Glomerular visceral epithelial cell (primary cell): ENCODE measurements around the gene RPTOR.
A peak's percentile ranks its signal among the peaks of the same experiment; 100 is the strongest.
"Not testable (repeated sequence)": the region's sequence is repeated elsewhere in the genome, so short reads cannot be mapped to it uniquely, and the experiment has no call there.

Experiments used
- DNase-seq: peaks from one replicate; pipeline ENCODE4 v3.0.0-alpha.2; 2016; ENCODE audit errors: extremely low spot score

The RPTOR gene

DNA sequence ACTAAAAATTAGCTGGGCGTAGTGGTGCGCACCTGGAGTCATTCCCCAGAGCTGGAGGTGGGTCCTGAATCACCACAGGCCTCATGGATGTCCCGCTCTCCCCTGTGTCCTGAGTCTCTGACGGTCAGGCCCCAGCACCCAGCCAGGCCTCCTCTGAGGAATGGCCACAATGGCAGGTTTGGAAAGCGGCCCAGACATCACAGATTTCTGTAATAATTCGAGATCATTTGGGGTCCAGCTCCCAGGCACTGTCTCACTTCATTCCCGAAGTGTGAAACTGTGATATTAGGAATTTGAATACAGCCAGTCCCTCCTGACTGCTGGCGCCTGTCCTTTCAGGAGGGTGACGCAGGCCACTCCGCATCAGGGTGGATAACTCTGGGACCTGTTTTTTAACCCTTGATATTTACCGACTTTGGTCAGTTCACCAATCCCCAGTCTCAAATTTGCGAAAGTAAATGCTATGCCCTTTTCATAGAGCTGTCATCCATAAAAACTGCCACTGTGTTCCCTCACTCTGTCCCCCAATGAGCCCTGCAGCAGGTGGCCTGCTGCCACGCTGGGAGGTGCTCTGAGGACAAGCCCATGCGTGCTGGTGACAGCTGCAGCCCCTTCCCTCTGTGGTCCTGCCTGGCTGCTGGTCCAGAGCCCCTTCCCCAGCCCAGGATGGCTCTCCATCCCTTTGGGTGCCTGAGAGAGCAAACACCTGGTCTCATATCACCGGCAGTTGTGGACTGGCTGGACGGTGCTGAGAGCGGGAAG, 28.3 kb upstream of the RPTOR start:
- DNase-seq: no peak

DNA sequence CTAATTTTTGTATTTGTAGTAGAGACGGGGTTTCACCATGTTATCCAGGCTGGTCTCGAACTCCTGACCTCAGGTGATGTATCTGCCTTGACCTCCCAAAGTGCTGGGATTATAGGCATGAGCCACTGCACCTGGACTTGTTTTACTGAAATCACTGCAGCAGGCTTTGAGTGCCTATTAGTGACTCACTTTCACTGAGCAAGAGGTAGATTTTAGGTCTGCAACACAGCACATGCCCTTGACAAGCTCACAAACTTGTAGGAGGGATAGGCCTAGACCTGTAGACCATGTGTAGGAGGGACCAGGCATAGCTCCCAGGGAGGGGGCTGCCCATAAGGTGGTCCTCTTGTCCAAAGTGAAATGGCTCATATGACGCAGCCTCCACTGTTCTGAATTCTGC, 27.0 kb upstream of the RPTOR start:
- DNase-seq: no peak

DNA sequence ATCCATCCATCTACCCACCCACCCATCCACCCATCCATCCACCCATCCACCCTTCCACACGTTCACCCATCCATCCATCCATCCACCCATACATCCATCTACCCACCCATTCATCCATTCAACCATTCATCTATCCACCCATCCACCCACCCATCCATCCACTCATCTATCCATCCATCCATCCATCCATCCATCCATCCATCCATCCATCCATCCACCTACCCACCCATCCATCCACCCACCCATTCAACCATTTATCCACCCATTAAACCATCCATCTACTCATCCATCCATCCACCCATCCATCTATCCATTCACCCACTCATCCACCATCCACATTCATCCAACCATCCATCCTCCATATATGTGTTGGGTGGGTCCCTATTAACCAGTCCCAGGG, 26.2 kb upstream of the RPTOR start:
- DNase-seq: no peak

DNA sequence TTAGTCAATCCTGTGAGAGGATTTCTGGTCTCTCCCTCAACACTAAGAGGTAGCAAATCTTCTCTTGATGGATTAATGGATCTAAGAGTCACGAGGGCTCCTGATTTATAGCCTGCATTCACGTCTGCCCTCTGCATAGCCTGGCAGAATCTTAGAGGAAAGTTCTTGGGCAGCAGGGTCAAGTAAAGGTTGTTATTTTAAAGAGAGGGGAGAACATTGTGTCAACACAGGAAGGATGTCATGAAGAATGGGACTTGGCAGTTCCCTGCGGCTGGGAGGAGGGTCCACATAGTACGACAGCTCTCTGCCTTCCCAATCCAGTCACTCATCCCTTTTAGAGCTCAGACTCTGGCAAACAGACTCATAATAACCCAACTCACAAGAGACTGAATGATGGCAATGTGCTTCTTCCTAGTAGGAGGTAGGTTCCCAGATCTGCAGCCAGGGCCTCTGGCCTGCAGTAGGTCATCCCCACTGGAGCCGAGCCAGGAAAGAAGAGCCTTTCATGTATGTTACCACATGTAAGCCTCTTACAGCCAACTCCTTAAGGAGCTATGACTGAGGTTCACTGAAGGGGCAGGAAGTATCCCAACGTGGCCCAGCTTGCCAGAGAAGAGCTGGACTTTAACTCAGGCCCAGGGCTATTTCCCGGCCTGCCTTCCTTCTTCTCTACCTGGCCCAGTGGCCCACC, 25.4 kb upstream of the RPTOR start:
- no peak for DNase-seq

DNA sequence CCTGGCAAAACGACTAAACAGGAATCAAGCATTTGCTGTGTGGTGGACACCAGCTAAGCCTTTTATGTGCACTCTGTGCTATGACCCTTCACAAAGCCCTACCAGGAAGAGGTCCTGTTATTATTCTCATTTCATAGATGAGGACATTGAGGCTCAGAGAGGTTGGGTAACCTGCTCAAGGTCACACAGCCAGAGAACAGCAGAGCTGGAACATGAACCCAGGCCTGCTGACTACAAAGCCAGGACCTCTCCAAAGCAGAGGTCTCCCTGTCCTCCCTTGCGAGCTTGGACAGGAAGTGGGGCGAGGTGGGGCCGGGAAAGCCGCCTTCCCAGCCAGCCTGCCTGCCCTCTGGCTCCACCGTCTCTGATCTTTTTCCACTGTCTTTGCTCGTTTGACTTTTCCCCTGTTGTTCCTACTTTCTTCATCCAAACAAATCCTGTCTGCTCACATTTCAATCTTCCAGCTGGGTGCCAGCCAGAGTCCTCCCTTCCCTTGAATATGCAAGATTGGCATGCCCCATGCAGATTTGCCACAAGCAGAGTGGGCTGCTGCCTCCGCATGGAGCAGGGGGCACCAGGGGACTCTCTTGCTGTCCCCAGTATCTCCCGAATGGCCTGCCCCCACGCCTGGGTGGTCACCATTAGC, 23.7 kb upstream of the RPTOR start:
- no peak for DNase-seq

DNA sequence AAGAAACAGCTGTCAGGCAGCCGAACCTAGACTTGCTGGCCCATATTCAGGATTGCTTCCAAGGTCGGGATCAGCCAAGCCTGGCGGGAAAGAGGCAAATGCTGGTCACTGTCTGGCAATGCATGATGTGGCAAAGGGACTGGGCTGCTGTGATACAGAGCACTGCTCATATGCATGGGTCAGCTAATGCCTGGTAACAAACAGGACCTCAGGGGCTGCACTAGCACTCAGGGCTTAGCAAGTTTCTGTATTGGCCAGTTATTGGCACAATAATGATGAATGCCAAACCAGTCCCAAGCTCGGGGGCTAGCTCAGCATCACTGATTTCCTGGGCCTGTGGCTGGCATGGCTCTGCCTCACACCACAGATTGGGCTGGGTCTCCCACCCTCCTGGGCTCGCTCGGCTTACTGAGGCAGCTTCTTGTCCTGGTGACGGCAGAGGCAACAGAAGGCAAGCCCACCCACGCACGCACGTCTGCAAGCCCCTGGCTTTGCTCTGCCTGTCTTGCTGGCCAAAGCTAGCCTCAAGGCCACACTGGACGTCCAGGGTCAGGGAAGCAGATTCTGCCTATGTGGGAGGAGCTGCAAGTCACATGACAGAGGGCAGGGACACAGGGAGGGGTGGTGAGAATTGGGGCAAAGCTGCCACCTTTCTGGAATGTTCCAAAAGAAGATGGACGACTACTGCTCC, 21.4 kb upstream of the RPTOR start:
- DNase-seq: no peak

DNA sequence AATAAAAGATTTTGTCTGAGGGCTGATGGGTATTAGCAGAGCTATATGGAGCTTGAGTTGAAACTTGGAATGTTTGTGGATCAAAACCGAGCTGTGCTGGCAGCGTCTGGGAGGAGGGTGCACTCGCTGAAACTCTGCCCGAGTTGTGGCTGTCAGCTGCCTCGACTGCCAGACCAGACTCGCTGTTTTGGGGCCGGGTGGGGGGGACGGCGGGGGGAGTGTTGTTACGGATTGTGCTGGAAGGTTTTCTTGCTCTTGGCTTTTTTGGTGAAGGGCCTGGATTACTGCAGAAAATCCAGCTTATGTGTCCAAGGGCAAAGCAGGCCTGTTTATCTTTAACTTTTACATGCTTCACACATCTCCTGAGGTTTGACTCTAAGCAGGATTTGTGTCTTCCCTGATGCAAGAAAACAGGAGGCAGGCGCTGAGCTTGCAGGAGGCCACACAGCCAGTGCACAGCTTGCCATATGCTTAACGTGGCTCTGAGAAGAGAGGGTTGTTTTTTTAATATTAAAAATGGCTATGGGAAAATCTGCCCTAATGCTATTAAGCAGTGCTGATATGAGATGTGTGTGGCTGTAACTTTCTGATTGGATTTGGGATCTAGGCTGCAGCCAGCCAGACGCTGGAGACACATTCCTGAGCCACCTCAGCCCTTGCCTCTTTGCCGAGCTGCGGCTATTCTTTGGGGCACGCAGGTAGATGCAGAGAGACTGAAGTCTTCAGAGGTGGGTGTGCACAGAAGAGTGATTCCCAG, 20.5 kb upstream of the RPTOR start:
- no peak for DNase-seq

DNA sequence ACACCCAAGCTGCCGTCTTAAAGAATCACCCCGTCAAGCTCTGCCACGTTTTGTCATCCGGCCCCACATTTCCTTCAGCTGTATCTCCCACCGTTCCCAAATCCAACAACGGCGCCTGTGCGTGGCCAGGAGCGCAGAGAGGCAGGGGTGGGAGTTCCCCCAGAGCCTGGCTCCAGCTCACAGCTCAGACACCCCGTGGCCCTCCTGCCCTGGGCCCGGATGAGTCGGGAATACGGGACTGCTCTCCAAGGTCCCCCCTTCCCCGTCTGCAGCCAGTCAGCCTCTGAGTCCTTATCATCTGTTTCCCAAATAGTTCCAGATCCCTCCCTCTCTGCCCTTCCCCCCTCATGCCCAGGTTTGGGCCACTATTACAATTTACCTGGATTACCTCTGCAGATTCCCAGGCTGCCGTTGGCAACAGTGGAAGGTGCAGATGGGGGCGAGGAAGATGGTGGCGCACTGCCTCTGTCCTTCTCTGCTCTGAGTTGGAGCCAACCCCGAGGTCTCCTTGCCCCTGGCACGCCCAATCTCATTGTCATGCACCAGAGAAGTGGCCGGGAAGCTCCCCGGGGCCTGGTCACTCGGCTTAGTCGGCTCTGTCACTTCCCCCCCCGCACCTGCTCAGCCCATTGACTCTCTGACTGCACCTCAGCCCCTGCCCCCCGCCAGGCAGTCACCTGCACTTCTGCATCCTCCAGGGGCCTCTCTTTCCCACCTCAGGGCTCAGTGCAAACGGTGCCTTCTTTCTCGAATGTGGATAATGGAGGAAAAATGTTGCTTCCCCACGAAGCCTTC, 18.3 kb upstream of the RPTOR start:
- DNase-seq: no peak

DNA sequence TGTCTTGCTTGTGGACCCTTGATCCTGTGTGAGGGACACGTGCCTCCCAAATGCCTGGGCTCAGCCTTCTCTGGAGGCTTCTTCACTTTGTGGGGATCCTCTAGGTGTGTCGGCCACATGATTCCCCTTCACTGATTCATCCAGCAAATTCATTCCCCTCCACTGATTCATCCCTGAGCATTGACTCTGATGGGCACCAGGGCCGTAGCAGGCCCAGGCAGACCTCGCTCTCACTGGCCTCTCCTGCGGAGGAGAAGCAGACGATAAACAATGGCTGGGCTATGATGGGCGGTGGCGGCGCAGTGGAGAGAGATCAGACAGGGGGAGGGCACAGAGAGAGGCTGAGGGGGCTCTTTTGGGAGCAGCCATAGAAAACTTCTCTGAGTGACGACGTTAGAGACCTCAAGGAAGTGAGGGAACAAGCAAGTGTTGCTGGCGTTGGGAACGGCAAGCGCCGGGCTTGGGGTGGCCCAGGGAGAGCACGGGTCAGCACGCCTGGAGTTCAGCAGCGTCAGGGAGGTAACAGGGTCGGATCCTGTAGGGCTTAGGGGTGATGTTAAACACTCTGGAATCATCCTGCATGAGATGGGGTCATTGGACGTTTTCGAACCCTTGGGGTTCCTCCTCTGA, 17.5 kb upstream of the RPTOR start:
- peak; percentile 12 for DNase-seq

DNA sequence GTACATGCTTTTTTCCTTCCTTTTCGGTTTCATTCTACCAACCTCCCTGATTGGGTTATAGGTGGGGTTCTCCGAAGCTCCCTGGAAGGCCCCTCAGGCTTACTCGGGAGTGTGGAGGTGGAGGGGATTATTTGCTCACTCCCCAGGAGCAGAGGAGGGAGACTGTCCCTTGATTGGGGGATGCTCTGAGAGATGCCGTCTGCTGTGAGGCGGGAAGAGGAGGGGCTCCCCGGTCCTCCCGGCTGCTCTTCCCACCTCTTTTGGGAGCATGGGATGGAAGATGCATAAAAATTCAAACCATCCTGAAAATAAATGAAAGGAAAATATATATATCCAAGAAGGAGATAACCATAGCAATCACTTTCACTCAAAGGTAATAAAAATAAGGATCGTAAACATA, 16.1 kb upstream of the RPTOR start:
- no peak for DNase-seq

DNA sequence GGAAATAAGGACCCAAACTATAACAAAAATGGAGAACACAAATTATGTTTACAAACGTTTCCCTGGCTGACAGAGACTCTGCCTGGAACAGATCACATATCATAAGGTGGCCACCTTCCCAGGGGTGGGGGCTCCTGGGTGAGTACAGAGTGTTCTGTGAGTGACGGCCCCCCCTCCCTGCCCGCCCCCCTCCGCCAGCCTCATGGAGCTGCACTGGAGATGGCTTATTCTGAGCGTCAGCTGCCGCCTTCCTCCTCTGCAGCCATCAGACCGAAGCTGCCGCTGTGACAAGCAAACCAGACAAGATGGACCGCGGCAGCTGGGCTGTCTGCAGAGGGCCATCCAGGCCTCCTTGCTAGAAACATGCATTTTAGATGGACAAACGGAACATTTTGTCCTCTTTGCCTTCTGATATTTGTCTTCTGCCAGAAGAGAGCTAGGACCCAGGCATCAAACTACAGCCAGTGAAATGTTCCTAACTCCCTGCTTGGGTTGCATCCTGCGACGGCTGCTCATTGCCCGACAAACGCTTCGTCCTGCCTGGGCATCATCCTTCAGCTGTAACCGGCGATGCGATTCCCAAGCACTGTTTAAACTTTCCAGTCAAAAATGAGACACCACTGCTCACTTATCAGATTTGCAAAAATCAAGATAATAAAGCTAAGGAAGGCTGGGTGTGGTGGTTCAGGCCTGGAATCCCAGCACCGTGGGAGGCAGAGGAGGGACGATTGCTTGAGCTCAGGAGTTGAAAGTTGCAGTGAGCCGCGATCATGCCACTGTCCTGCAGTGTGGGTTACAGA, 15.3 kb upstream of the RPTOR start:
- DNase-seq: no peak

DNA sequence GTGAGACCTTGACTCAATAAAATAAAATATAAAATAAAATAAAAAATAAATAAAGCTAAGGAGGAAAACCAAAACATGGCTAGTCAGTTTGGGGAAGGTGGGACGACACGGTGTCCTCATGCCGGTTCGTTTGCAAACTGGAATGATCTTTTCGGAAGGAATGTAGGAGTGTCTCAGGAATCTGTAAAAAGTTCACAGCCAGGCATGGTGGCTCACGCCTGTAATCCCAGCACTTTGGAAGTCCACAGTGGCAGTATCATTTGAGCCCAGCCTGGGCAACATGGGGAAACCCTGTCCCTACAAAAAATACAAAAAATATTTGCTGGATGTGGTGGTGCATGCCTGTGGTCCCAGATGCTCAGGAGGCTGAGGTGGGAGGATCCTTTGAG, 14.7 kb upstream of the RPTOR start:
- DNase-seq: no peak

DNA sequence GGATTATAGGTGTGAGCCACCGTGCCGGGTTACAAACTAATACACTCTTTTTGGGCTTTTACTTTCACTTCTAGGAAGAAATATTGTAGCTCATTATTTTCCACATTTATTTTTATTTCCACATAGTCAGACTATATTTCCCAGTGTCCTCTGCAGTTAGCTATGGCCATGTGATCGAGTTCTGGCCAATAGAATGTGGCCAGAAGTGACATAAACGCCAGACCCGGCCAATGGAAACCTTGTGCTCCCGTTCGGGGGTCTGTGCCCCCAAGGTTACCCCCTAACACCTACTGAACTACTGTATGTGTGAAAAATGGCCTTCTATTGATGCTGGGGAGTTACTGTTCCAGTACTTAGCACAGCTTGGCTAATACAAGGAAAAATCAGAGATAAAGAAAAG, 13.2 kb upstream of the RPTOR start:
- DNase-seq: no peak

DNA sequence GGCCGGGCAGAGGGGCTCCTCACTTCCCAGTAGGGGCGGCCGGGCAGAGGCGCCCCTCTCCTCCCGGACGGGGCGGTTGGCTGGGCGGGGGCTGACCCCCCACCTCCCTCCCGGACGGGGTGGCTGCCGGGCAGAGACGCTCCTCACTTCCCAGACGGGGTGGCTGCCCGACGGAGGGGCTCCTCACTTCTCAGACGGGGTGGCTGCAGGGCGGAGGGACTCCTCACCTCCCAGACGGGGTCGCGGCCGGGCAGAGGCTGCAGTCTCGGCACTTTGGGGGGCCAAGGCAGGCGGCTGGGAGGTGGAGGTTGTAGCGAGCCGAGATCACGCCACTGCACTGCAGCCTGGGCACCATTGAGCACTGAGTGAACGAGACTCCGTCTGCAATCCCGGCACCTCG, 7.3 kb upstream of the RPTOR start:
- DNase-seq: not testable (repeated sequence)

DNA sequence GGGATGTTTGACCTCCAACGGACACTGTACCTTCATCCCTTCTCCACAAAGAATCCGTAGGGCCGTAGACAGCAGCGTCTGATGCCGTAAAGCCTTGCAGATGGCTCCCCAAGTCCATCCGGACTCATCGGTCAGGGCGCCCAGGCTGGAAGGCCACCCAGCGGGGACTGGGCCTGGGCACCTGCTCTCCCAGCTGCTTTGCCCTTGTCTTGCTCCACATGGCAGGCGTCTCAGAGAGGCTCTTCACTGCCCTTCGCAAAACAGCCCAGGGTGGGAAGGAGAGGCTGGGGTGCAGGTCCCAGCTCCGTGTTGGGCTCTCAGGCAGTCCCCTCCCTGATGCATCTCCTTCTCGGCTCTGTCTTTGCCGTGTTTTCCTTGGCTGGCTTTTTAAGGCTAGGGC, 6.2 kb upstream of the RPTOR start:
- no peak for DNase-seq

DNA sequence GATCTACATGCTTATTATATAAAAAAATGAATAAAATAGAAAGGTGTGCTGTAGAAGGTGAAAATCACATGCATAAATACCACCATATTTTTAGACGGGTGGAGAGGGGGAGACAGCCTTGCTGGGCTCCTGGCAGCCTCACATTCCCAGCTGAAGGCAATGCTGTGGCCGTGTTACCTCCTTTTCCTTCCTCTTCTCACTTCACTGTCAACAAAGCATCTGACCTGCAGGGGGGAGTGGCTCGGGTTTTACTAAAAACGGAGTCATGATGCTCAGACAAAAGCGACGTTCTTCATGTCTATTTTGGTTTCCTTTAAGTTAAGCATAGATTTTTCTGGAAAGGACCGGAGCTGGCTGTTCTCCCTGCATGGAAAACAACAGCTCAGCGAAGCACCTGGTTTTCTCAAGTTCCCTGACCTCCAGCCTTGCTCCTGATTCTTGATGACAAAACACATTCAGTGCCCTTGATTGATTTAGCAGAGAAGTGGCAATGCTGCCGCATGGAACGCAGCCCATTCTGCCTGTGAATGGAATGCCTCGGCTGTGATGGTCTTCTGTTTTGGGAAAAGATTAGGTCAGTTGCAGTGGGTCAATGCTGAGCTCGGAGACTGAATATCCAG, 5.5 kb upstream of the RPTOR start:
- DNase-seq: no peak

DNA sequence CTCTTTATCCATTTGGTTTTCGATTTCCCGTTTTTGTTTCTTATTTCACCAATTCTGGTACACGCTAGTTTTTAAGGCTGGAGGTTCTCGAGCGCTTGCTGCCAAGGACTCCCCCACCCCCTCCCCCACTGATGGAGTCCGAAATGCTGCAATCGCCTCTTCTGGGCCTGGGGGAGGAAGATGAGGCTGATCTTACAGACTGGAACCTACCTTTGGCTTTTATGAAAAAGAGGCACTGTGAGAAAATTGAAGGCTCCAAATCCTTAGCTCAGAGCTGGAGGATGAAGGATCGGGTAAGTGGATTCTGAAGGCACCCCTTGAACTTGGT, 825 bp downstream of the RPTOR start:
- no peak for DNase-seq

DNA sequence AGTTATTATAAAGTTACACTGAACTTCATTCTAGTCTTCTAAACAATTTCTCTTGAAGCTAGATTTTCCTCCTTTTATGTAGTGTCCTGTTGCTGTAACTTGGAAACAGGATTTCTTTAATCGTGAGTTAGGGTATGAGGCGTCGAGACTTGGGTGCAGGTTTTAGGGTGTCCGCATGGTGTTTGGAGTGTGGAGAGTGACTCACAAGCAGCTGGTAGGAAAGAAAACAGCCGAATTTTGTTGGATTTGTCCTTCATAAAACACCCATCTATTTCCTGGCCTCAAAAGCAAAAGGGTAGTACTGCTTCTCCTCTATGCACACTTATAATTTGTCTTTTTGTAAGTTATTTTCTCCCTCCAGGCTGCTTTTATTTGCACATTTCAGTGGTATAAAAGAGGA, 1.6 kb downstream of the RPTOR start:
- no peak for DNase-seq

DNA sequence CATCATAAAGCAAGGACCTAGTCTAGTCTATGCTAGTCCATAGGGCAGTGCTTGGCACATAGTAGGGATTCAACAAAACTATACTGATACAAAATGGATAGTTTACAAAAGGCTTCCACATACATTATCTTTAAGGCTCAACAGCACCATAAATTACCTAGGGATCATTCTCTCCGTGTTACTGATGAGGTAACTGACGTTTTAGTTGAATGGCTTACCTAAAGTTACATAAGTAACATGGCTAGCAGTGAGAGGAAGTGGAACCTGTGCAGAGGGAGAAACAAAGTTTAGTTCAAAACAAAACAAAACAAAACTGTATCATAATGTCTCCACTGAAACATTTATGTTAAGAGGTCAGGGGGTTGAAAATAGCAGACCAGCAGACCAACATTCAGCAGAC, 7.9 kb downstream of the RPTOR start:
- DNase-seq: no peak
